Endothelial cell of umbilical vein (primary cell): ENCODE results near the gene ATAD2B. TPM values are rescaled to one million over a fixed set of nuclear protein-coding genes. Genes with fewer than 3 reads are reported as not detected.

Source experiments
- BruUV-seq: library from RNA; stranded (reverse); fragments of 400-500 nt; replicated peaks from 2 replicates; lab custom pipeline; 2021; lab: Mats Ljungman, UMichigan
- CTCF ChIA-PET: fragments of 300-600, 350-600 bp; sonication (Branson Sonifier 250); formaldehyde crosslinking; loops from one replicate; lab custom pipeline; 2021; ENCODE audit warnings: antibody characterized with exemption, inconsistent platforms; lab: Charles Lee
- POLR2A ChIA-PET: fragments of 300-600, 350-600 bp; sonication (Branson Sonifier 250); formaldehyde crosslinking; loops from one replicate; lab custom pipeline; 2021; ENCODE audit warnings: antibody characterized with exemption, inconsistent platforms; lab: Charles Lee
- DNase-seq: peaks from one replicate; pipeline ENCODE4 v3.0.0-alpha.2; 2011; ENCODE audit warnings: low read depth, low spot score
- FAIRE-seq: peaks from 2 replicates; lab custom pipeline; 2011; peaks lifted over from hg19 to GRCh38; lab: Jason Lieb, UNC
- H2AFZ ChIP-seq: 2 replicates; pipeline ENCODE4 v1.6.0; 2012; ENCODE audit warnings: low read depth, low read length, control low read depth, inconsistent platforms
- H3K27ac ChIP-seq: 2 replicates; pipeline ENCODE4 v1.5.1; 2011; ENCODE audit warnings: low read depth, mild to moderate bottlenecking, control low read depth, low read length, moderate library complexity; ENCODE audit not compliant: insufficient read depth
- H3K27me3 ChIP-seq, 2 experiments: 2 replicates each; pipeline versions ENCODE4 v1.6.0 to v1.6.1; 2011; ENCODE audit warnings: low read length in 2 of 2, mixed read lengths in 1 of 2; ENCODE audit not compliant: control insufficient read depth in 2 of 2, insufficient read depth in 2 of 2
- H3K36me3 ChIP-seq, 2 experiments: 2 replicates in 1 of 2; 3 replicates in 1 of 2; pipeline ENCODE4 v1.5.1; 2011; ENCODE audit warnings: low read length in 2 of 2, mild to moderate bottlenecking in 1 of 2, moderate library complexity in 1 of 2; ENCODE audit not compliant: control insufficient read depth in 2 of 2, insufficient read depth in 2 of 2; ENCODE audit errors: extremely low read depth in 1 of 2
- H3K4me1 ChIP-seq: 3 replicates; pipeline ENCODE4 v1.5.1; 2011; ENCODE audit warnings: mild to moderate bottlenecking, low read length; ENCODE audit not compliant: control insufficient read depth, insufficient read depth; ENCODE audit errors: extremely low read depth
- H3K4me2 ChIP-seq: 2 replicates; pipeline ENCODE4 v1.6.1; 2011; ENCODE audit warnings: low read length, control low read depth, mixed read lengths; ENCODE audit not compliant: insufficient read depth
- H3K4me3 ChIP-seq, 3 experiments: fragments of 200-600 bp in 1 of 3; sonication (generic), shearing (Covaris generic) in 1 of 3; replicated peaks in 1 of 3; 2 replicates each; pipeline ENCODE4 v1.5.1; 2011 to 2016; ENCODE audit warnings: control low read depth in 3 of 3, low read length in 3 of 3, mild to moderate bottlenecking in 2 of 3, inconsistent platforms in 1 of 3, low read depth in 1 of 3, moderate library complexity in 1 of 3; ENCODE audit not compliant: insufficient read depth in 1 of 3
- H3K79me2 ChIP-seq: 2 replicates; pipeline ENCODE4 v1.6.0; 2012; ENCODE audit warnings: low read length, inconsistent platforms; ENCODE audit not compliant: control insufficient read depth, insufficient read depth
- H3K9ac ChIP-seq: replicated peaks from 2 replicates; pipeline ENCODE3; 2011; ENCODE audit warnings: low read length, control low read depth; ENCODE audit not compliant: insufficient read depth; ENCODE audit errors: extremely low read depth
- H3K9me1 ChIP-seq: replicated peaks from 3 replicates; pipeline ENCODE4 v1.6.0; 2011; ENCODE audit warnings: mild to moderate bottlenecking, low read length; ENCODE audit not compliant: control insufficient read depth, insufficient read depth; ENCODE audit errors: extremely low read depth
- H3K9me3 ChIP-seq: replicated peaks from 2 replicates; pipeline ENCODE4 v1.5.1; 2012; ENCODE audit warnings: low read length, inconsistent platforms; ENCODE audit not compliant: control insufficient read depth, insufficient read depth
- H4K20me1 ChIP-seq: replicated peaks from 2 replicates; pipeline ENCODE3; 2011; ENCODE audit warnings: mild to moderate bottlenecking, low read length; ENCODE audit not compliant: control insufficient read depth, insufficient read depth; ENCODE audit errors: extremely low read depth
- EZH2 ChIP-seq: IDR thresholded peaks from 2 replicates; pipeline ENCODE4 v1.6.1; 2012; ENCODE audit warnings: borderline replicate concordance, low read depth, mild to moderate bottlenecking, moderate library complexity, low read length, inconsistent platforms; ENCODE audit not compliant: severe bottlenecking
- FOS ChIP-seq: IDR thresholded peaks from 2 replicates; pipeline ENCODE4 v1.6.1; 2011; ENCODE audit warnings: mild to moderate bottlenecking, low read length, moderate library complexity, borderline replicate concordance; ENCODE audit not compliant: insufficient read depth
- GATA2 ChIP-seq: IDR thresholded peaks from 2 replicates; pipeline ENCODE4 v1.7.0; 2011; ENCODE audit warnings: low read depth, mild to moderate bottlenecking, moderate library complexity, mixed read lengths, low read length; ENCODE audit not compliant: insufficient read length, insufficient read depth
- JUN ChIP-seq: IDR thresholded peaks from 2 replicates; pipeline ENCODE4 v1.6.1; 2011; ENCODE audit warnings: borderline replicate concordance, low read depth; ENCODE audit not compliant: insufficient read length, insufficient read depth
- MAX ChIP-seq: IDR thresholded peaks from 2 replicates; pipeline ENCODE4 v1.6.1; 2011; ENCODE audit not compliant: insufficient read depth, insufficient read length
- MYC ChIP-seq: IDR thresholded peaks from one replicate; pipeline ENCODE4 v1.6.1; 2011; ENCODE audit warnings: mild to moderate bottlenecking, low read depth, low read length
- POLR2A ChIP-seq: IDR thresholded peaks from 2 replicates; pipeline ENCODE4 v1.6.1; 2012; ENCODE audit warnings: low read depth, mild to moderate bottlenecking, control low read depth, low read length
- POLR2AphosphoS5 ChIP-seq: IDR thresholded peaks from 2 replicates; pipeline ENCODE4 v1.6.1; 2012; ENCODE audit warnings: low read depth, mild to moderate bottlenecking, control low read depth, low read length, moderate library complexity; ENCODE audit not compliant: insufficient read depth
- dilution Hi-C: fragments of 300-500 bp; cut with MboI; formaldehyde crosslinking; loops from one replicate; pipeline ENCODE4 v1.15.0; 2019; ENCODE audit warnings: low sequenced_read_pairs; ENCODE audit not compliant: extremely low pct_ligation_motif_present
- intact Hi-C: fragments of 100-400 bp; cut with micrococcal nuclease; formaldehyde crosslinking; loops from one replicate; pipeline ENCODE4 v1.10.0; 2022
- polyA plus RNA-seq, 4 experiments: library from polyadenylated mRNA; depleted of rRNA in 3 of 4; stranded (reverse) in 3 of 4; unstranded in 1 of 4; fragments of >200 nt; gene quantifications; 2 replicates each; pipeline versions ENCODE4 v1.2.1 to v1.2.3, GENCODE V29; 2011 to 2012; ENCODE audit warnings: missing spikeins in 1 of 4
- total RNA-seq: library from RNA; stranded (reverse); gene quantifications from 2 replicates; pipeline ENCODE4 v1.2.3, GENCODE V29; 2021

ATAD2B gene
- total and polyA plus RNA-seq, 2 donors (not counting 3 experiments of a cell fraction or from before 2014, with no cell fraction given) = 2.5 to 19.1 TPM

- H3K9me3 ChIP-seq = no peaks in the 10 kb centered on the region
- no peaks in the 10 kb centered on the region for H3K36me3 ChIP-seq
- peaks cover 49% of the 10 kb centered on the region for H3K79me2 ChIP-seq
- peaks cover 6% of the 10 kb centered on the region for H4K20me1 ChIP-seq
- no TSS peak for BruUV-seq
- H3K27ac ChIP-seq = no peak overlapping the region
- no peak overlapping the region for H2AFZ ChIP-seq
- H3K4me1 ChIP-seq = peaks cover 9% of the 10 kb centered on the region
- H3K27me3 ChIP-seq = no peaks in the 10 kb centered on the region
- peaks cover 6% of the 10 kb centered on the region for H3K9me1 ChIP-seq
- H3K4me2 ChIP-seq = no peak overlapping the region
- DNase-seq (no peak), FAIRE-seq (no peak)
- CTCF ChIA-PET = interaction anchor here (1.5 kb wide), 1 partner anchor 23 kb away, joined by 3 read pairs; the partner anchor contains the start of gene ATAD2B
- TF ChIP-seq GATA2 (no peak), POLR2A (no peak), FOS (no peak), MYC (no peak), EZH2 (no peak), MAX (no peak), POLR2AphosphoS5 (no peak), JUN (no peak)
- intact Hi-C loops (no loop called here), dilution Hi-C loops (no loop called here)
- POLR2A ChIA-PET = no interaction called here
- no peak overlapping the region for H3K9ac ChIP-seq
- no peak overlapping the region for H3K4me3 ChIP-seq
Observed at GRCh38 chr2:23904215-23904614, 22.7 kb downstream of the ATAD2B start.

- intact Hi-C loops (no loop called here), dilution Hi-C loops (no loop called here)
- Histone ChIP-seq H4K20me1 (peaks cover 5% of the 10 kb centered on the region), H3K4me2 (no peak overlapping the region), H3K9me1 (peaks cover 6% of the 10 kb centered on the region), H3K36me3 (no peaks in the 10 kb centered on the region), H2AFZ (no peak overlapping the region), H3K27ac (no peak overlapping the region), H3K9me3 (no peaks in the 10 kb centered on the region), H3K9ac (no peak overlapping the region), H3K27me3 (no peaks in the 10 kb centered on the region), H3K4me3 (no peak overlapping the region), H3K79me2 (peaks cover 55% of the 10 kb centered on the region), H3K4me1 (peaks cover 9% of the 10 kb centered on the region)
- POLR2A ChIA-PET = no interaction called here
- FAIRE-seq (no peak), DNase-seq (no peak)
- BruUV-seq = no TSS peak
- TF ChIP-seq GATA2 = no peak
- TF ChIP-seq FOS = no peak
- no peak for TF ChIP-seq EZH2
- CTCF ChIA-PET = interaction anchor here (1.0 to 2.5 kb wide), 2 partner anchors 24 to 79 kb away, joined by 4 to 9 read pairs; partner anchors contain the start of gene ATAD2B
Observed at GRCh38 chr2:23903034-23903433, 23.9 kb downstream of the ATAD2B start.
